OCI-LY3 (cell line): ENCODE measurements around the gene CELA3B.
"Not testable (repeated sequence)": the region's sequence is repeated elsewhere in the genome, so short reads cannot be mapped to it uniquely, and the experiment has no call there.

ENCODE experiments used
- H2AFZ ChIP-seq: fragments of 200-600, 300-600 bp; shearing (Covaris generic); 2 replicates; pipeline ENCODE4 v1.6.0; 2014; ENCODE audit warnings: antibody characterized with exemption, low read depth, low read length
- H3K27ac ChIP-seq: fragments of 200-600, 300-600 bp; sonication (generic); 2 replicates; pipeline ENCODE4 v1.5.1; 2014; ENCODE audit warnings: mild to moderate bottlenecking, low read length, moderate library complexity, mixed read lengths
- H3K27me3 ChIP-seq: fragments of 200-600, 300-600 bp; sonication (generic); 2 replicates; pipeline ENCODE4 v1.6.1; 2014; ENCODE audit warnings: low read depth, low read length, mixed read lengths
- H3K36me3 ChIP-seq: fragments of 200-600, 300-600 bp; sonication (generic); replicated peaks from 2 replicates; pipeline ENCODE3; 2014; ENCODE audit warnings: low read depth, low read length, mixed read lengths
- H3K4me1 ChIP-seq: fragments of 300-600, 200-600 bp; sonication (generic); 2 replicates; pipeline ENCODE4 v1.6.1; 2014; ENCODE audit warnings: low read length, mixed read lengths
- H3K4me2 ChIP-seq: fragments of 200-600, 300-600 bp; sonication (generic); 2 replicates; pipeline ENCODE4 v1.6.1; 2014; ENCODE audit warnings: low read length, mixed read lengths
- H3K4me3 ChIP-seq: fragments of 300-600, 200-600 bp; sonication (generic); 2 replicates; pipeline ENCODE4 v1.5.1; 2014; ENCODE audit warnings: antibody characterized with exemption, mild to moderate bottlenecking, low read length, moderate library complexity
- H3K79me2 ChIP-seq: fragments of 300-600, 200-600 bp; shearing (Covaris generic); 2 replicates; pipeline ENCODE4 v1.6.1; 2014; ENCODE audit warnings: mild to moderate bottlenecking, low read length, mixed read lengths
- H3K9ac ChIP-seq: fragments of 300-600, 200-600 bp; shearing (Covaris generic); 2 replicates; pipeline ENCODE4 v1.6.0; 2014; ENCODE audit warnings: mild to moderate bottlenecking, low read length, moderate library complexity
- H3K9me3 ChIP-seq: fragments of 200-600, 300-600 bp; shearing (Covaris generic); 2 replicates; pipeline ENCODE4 v1.6.1; 2014; ENCODE audit warnings: low read length, mixed read lengths; ENCODE audit not compliant: insufficient read depth
- H4K20me1 ChIP-seq: fragments of 200-600, 300-600 bp; sonication (generic); 2 replicates; pipeline ENCODE4 v1.6.1; 2016; ENCODE audit warnings: low read length, mixed read lengths; ENCODE audit not compliant: insufficient read depth
- CTCF ChIP-seq: fragments of 200-600, 300-600 bp; sonication (generic); IDR thresholded peaks from 2 replicates; pipeline ENCODE4 v1.5.1; 2014; ENCODE audit warnings: antibody characterized with exemption, low read length, low read depth
- EZH2phosphoT487 ChIP-seq: fragments of 200-600 bp; shearing (Covaris generic); IDR thresholded peaks from 2 replicates; pipeline ENCODE4 v1.6.1; 2018; ENCODE audit warnings: antibody characterized with exemption, mixed run types, low read depth

The CELA3B gene

GRCh38 chr1:21961337-21961736, 15.5 kb upstream of the CELA3B start:
- Histone ChIP-seq H2AFZ (no peak overlapping the region), H3K36me3 (no peaks in the 10 kb centered on the region)
- TF ChIP-seq CTCF (no peak), EZH2phosphoT487 (no peak)

DNA sequence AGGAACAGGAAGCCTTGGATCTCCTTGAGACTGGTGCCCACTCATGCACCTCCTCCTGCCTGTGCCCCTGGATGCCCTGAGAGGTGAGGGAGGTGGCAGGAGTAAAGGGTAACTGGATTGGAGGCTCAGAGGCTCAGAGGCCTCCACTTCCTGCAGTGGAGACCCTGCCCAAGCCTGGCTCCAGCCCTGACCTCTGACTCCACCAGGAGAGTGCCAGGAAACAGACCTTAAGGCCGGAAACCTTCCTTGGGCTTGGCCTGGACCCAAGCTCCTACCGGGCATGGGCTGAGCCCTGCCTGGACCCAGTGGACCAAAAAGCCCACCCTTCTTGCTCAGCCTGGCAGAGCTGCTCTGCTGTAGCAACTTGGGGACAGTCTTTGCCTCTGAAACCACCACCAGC, 15.0 kb upstream of the CELA3B start:
- Histone ChIP-seq H2AFZ (no peak overlapping the region), H3K27ac (no peak overlapping the region), H3K4me1 (no peaks in the 10 kb centered on the region), H3K79me2 (no peaks in the 10 kb centered on the region), H3K27me3 (no peaks in the 10 kb centered on the region), H3K9me3 (no peaks in the 10 kb centered on the region), H3K4me3 (no peak overlapping the region), H4K20me1 (no peaks in the 10 kb centered on the region), H3K36me3 (no peaks in the 10 kb centered on the region), H3K4me2 (no peak overlapping the region), H3K9ac (no peak overlapping the region)
- TF ChIP-seq CTCF, result no peak
- no peak for TF ChIP-seq EZH2phosphoT487

More at GRCh38 chr1:21961337-21961736, 15.5 kb upstream of the CELA3B start:
- Histone ChIP-seq H3K9me3 (no peaks in the 10 kb centered on the region), H3K4me2 (no peak overlapping the region), H3K4me1 (no peaks in the 10 kb centered on the region), H3K27ac (no peak overlapping the region), H3K9ac (no peak overlapping the region), H3K27me3 (no peaks in the 10 kb centered on the region), H4K20me1 (no peaks in the 10 kb centered on the region), H3K79me2 (no peaks in the 10 kb centered on the region), H3K4me3 (no peak overlapping the region)

DNA sequence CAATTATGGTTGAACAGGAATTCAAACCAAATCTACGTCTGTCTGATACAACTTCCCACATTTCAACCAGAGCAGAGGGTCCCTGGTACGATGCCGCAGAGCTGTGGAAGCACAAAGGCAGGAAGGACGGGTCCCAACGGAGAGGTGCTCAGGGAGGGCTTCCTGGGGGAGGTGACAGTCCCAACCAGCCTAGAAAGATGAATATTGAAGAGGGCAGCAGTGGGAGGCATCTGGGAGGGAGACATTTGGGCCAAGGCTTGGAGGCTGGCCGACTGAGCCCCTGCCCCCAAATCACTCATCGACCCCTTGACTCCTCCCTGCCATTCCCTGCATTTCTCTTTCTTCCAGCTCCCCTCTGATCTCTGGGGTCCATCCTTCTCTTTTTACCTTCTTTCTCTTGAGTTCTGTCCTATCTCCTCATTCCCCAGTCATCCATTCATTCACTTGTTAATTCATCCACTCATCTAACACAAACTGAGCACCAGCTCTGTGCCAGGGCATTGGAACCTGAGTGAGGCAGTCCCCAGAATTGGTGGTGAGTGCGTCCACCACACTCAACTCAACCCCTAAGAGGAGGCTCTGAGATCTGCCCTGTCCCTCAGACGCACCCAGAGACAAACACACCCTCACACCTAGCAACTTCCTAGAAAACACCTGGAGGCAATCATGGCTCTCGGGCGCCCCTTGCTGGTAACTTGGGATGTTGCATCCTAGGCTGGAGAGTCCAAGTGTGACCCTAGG, 13.2 kb upstream of the CELA3B start:
- no peak overlapping the region for H3K27ac ChIP-seq
- H3K9ac ChIP-seq, result no peak overlapping the region
- TF ChIP-seq CTCF, result peak; percentile 76
- no peak for TF ChIP-seq EZH2phosphoT487
- no peak overlapping the region for H3K4me3 ChIP-seq
- H3K4me1 ChIP-seq, result no peaks in the 10 kb centered on the region
- H3K9me3 ChIP-seq, result no peaks in the 10 kb centered on the region
- H3K27me3 ChIP-seq, result no peaks in the 10 kb centered on the region
- no peak overlapping the region for H3K4me2 ChIP-seq
- no peaks in the 10 kb centered on the region for H3K36me3 ChIP-seq
- H3K79me2 ChIP-seq, result no peaks in the 10 kb centered on the region
- peak overlapping the region; percentile 54; the same call in 1 of the 2 replicates for H2AFZ ChIP-seq
- no peaks in the 10 kb centered on the region for H4K20me1 ChIP-seq

DNA sequence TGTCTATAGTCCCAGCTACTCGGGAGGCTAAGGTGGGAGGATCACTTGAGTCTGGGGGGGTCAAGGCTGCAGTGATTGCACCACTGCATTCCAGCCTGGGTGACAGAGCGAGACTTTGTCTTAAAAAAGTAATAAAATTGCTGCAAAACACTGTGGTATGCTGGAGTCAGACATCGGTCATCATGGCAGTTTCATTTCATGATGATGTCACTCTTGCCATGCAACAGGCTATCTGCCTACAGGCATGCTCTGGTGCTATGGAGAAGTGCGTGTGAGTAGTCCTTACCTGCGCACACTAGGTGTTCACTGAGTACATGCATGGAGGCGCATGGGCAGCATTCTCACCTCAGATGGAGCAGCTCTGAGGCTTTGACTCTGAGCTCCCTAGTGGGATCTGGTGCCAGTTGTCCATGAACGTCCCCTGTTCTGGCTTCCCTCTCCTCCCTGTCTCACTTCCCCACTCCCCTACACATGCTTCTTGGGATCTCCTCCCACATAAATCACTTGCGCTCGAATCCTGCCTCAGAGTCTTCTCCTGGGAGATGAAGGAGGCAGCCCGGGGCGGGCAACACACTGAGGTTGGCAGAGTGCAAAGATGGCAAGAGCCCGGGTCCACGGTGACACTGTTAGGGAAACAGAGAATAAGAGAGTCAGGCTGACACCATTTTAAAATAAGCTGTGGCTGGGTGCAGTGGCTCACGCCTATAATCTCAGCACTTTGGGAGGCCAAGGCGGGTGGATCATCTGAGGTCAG, 10.4 kb upstream of the CELA3B start:
- no peak for TF ChIP-seq CTCF
- TF ChIP-seq EZH2phosphoT487, result no peak
- Histone ChIP-seq H3K9ac (no peak overlapping the region), H3K79me2 (no peaks in the 10 kb centered on the region), H3K4me2 (no peak overlapping the region), H3K27me3 (no peaks in the 10 kb centered on the region), H3K4me1 (no peaks in the 10 kb centered on the region), H3K4me3 (no peak overlapping the region), H3K27ac (no peak overlapping the region), H4K20me1 (no peaks in the 10 kb centered on the region), H2AFZ (no peak overlapping the region), H3K36me3 (no peaks in the 10 kb centered on the region), H3K9me3 (no peaks in the 10 kb centered on the region)

DNA sequence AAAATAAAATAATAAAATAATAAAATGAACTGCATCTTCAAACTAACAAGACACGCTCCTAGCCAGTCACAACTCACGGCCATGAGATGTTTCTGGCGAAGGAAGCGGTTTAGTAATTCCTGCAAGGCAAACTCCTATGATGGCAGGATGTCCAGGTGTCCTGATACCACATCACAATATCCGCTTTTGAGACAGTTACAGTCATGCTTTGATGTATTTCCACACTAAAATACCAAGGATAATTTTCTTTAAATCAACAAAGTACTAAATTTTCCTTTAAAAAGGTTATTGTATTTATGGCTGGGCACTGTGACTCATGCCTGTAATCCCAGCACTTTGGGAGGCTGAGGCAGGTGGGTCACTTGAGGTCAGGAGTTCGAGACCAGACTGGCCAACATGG, 9.6 kb upstream of the CELA3B start:
- H3K4me3 ChIP-seq, H3K4me2 ChIP-seq, H3K27me3 ChIP-seq, H3K9me3 ChIP-seq, H3K4me1 ChIP-seq, H3K9ac ChIP-seq, H3K27ac ChIP-seq, H3K36me3 ChIP-seq, H4K20me1 ChIP-seq, H2AFZ ChIP-seq, H3K79me2 ChIP-seq: not testable (repeated sequence)

DNA sequence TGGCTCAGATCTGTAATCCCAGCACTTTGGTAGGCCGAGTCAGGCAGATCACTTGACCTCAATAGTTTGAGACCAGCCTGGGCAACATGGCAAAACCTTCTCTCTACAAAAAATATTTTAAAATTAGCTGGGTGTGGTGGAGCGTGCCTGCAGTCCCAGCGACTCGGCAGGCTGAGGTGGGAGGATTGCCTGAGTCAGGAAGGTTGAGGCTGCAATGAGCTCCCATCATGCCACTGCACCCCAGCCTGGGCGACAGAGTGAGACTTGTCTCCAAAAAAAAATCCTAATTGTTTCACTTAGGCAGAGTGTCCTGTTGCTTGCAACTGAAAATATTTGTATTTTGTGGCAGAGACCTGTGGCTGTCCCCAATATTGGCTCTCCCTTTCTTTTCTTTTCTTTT, 7.8 kb upstream of the CELA3B start:
- H3K27ac ChIP-seq, H3K9ac ChIP-seq, H3K4me1 ChIP-seq, H3K36me3 ChIP-seq, H3K9me3 ChIP-seq, H3K4me3 ChIP-seq, H3K79me2 ChIP-seq, H3K4me2 ChIP-seq, H4K20me1 ChIP-seq, H2AFZ ChIP-seq, H3K27me3 ChIP-seq: not testable (repeated sequence)
